SK-N-MC (cell line): Measurements from ENCODE around the gene RELN.

Experiments used
- EZH2 ChIP-seq: fragments of 200-600 bp; sonication (generic); IDR thresholded peaks from one replicate; pipeline ENCODE4 v1.6.1; 2017; ENCODE audit warnings: antibody characterized with exemption
- POLR2AphosphoS5 ChIP-seq: IDR thresholded peaks from 2 replicates; pipeline ENCODE4 v1.6.1; 2012; ENCODE audit warnings: mild to moderate bottlenecking, low read depth, low read length, borderline replicate concordance

GRCh38 chr7:103705542-103705941 is 283.9 kb downstream of the RELN start:
- TF ChIP-seq POLR2AphosphoS5 (no peak), EZH2 (no peak)
